UCSD-AML1 (cell line): Measurements from ENCODE around the gene ZMIZ1.
"Not testable (repeated sequence)": the region's sequence is repeated elsewhere in the genome, so short reads cannot be mapped to it uniquely, and the experiment has no call there.

Experiments
- DNase-seq: peaks from one replicate; lab custom pipeline; 2025; ENCODE audit not compliant: unreplicated experiment; lab: John Stamatoyannopoulos, UW

Gene ZMIZ1

GRCh38 chr10:79335094-79335469 is 266.3 kb downstream of the ZMIZ1 start:
- DNase-seq, result no peak

GRCh38 chr10:79335470-79336235 is 266.9 kb downstream of the ZMIZ1 start:
- DNase-seq, result no peak

GRCh38 chr10:79336276-79336675 is 267.5 kb downstream of the ZMIZ1 start:
- no peak for DNase-seq

- peak; percentile 42 for DNase-seq
Observed at GRCh38 chr10:79336739-79337138, 268.0 kb downstream of the ZMIZ1 start.

- DNase-seq, result not testable (repeated sequence)
Observed at GRCh38 chr10:79337783-79338469, 269.2 kb downstream of the ZMIZ1 start.

- no peak for DNase-seq
Observed at GRCh38 chr10:79339266-79339665, 270.5 kb downstream of the ZMIZ1 start.

- DNase-seq, result no peak
Observed at GRCh38 chr10:79340646-79341244, 272.0 kb downstream of the ZMIZ1 start.

- DNase-seq, result no peak
Observed at GRCh38 chr10:79342295-79342761, 273.6 kb downstream of the ZMIZ1 start.

GRCh38 chr10:79342811-79343561 is 274.2 kb downstream of the ZMIZ1 start:
- DNase-seq, result no peak

GRCh38 chr10:79344502-79345195 is 275.9 kb downstream of the ZMIZ1 start:
- DNase-seq, result no peak

GRCh38 chr10:79345241-79346011 is 276.7 kb downstream of the ZMIZ1 start:
- DNase-seq, result no peak

GRCh38 chr10:79346012-79346340 is 277.2 kb downstream of the ZMIZ1 start:
- no peak for DNase-seq

- no peak for DNase-seq
Observed at GRCh38 chr10:79346388-79347225, 277.8 kb downstream of the ZMIZ1 start.

- peak; percentile 93 for DNase-seq
Observed at GRCh38 chr10:79347226-79347893, 278.6 kb downstream of the ZMIZ1 start, which contains the start of gene PPIF. Gene PPIF (plus strand): TSS chr10:79347469. CDS start chr10:79347549, 80 bp downstream.

- DNase-seq, result peak; percentile 79
Observed at GRCh38 chr10:79347894-79348639, 279.3 kb downstream of the ZMIZ1 start.

GRCh38 chr10:79348640-79348988 is 279.8 kb downstream of the ZMIZ1 start:
- no peak for DNase-seq

- DNase-seq, result no peak
Observed at GRCh38 chr10:79349072-79349491, 280.3 kb downstream of the ZMIZ1 start.
